CD4-positive, CD25-positive, alpha-beta regulatory T cell (primary cell): Measurements from ENCODE around the gene ZACN. TPM values are rescaled to one million over a fixed set of nuclear protein-coding genes. Genes with fewer than 3 reads are reported as not detected.

ENCODE experiments used
- ATAC-seq, 2 donors: fragments of 150-1000 bp; cut with Tn5 transposase; one replicate each; pipeline ENCODE4 v1.10.0; 2021; ENCODE audit warnings: low read depth in 2 of 2, moderate number of reproducible peaks in 2 of 2, moderate library complexity in 1 of 2
- DNase-seq, 3 donors: peaks; one replicate each; pipeline versions ENCODE4 v3.0.0 to v3.0.0-alpha.2; 2012 to 2022; ENCODE audit warnings: mixed read lengths in 1 of 3
- H3K27ac ChIP-seq: one replicate; pipeline ENCODE4 v1.7.0; 2013; ENCODE audit warnings: mild to moderate bottlenecking, low read length; ENCODE audit not compliant: insufficient read depth, poor library complexity, severe bottlenecking
- H3K27me3 ChIP-seq: one replicate; pipeline ENCODE4 v1.7.0; 2013; ENCODE audit warnings: low read length; ENCODE audit not compliant: control insufficient read depth, insufficient read depth
- H3K36me3 ChIP-seq: one replicate; pipeline ENCODE4 v1.7.0; 2013; ENCODE audit warnings: mild to moderate bottlenecking, low read length, moderate library complexity; ENCODE audit not compliant: control insufficient read depth, insufficient read depth
- H3K4me1 ChIP-seq: 2 replicates; pipeline ENCODE4 v1.7.0; 2013; ENCODE audit warnings: mild to moderate bottlenecking, low read length; ENCODE audit not compliant: insufficient read depth, control insufficient read depth, poor library complexity, severe bottlenecking
- H3K4me3 ChIP-seq: one replicate; pipeline ENCODE4 v1.7.0; 2013; ENCODE audit warnings: low read depth, mild to moderate bottlenecking, low read length, moderate library complexity
- H3K9me3 ChIP-seq, 2 experiments: 1 replicate in 1 of 2; 2 replicates in 1 of 2; pipeline ENCODE4 v1.7.0; 2013; ENCODE audit warnings: low read length in 2 of 2, mild to moderate bottlenecking in 1 of 2, moderate library complexity in 1 of 2; ENCODE audit not compliant: control insufficient read depth in 2 of 2
- H3K27ac Mint-ChIP-seq, 3 donors: one replicate each; pipeline ENCODE4 v1.8.0; 2020 to 2022; ENCODE audit warnings: mild to moderate bottlenecking in 3 of 3, mixed read lengths in 3 of 3, moderate library complexity in 2 of 3
- H3K27me3 Mint-ChIP-seq: one replicate; pipeline ENCODE4 v1.8.0; 2022; ENCODE audit warnings: mild to moderate bottlenecking, mixed read lengths
- H3K36me3 Mint-ChIP-seq: one replicate; pipeline ENCODE4 v1.8.0; 2020; ENCODE audit warnings: mixed read lengths
- H3K4me1 Mint-ChIP-seq, 4 donors: one replicate each; pipeline ENCODE4 v1.8.0; 2020 to 2022; ENCODE audit warnings: mixed read lengths in 4 of 4, mild to moderate bottlenecking in 1 of 4
- H3K4me3 Mint-ChIP-seq, 4 donors: one replicate each; pipeline ENCODE4 v1.8.0; 2020 to 2022; ENCODE audit warnings: mild to moderate bottlenecking in 4 of 4, mixed read lengths in 4 of 4, moderate library complexity in 3 of 4
- H3K9me3 Mint-ChIP-seq, 7 donors: one replicate each; pipeline ENCODE4 v1.8.0; 2020 to 2022; ENCODE audit warnings: mixed read lengths in 7 of 7, mild to moderate bottlenecking in 3 of 7, moderate library complexity in 2 of 7
- polyA plus RNA-seq, 4 donors: library from polyadenylated mRNA; unstranded; fragments of 300-500 nt; fragmentation: Illumina TruSeq; gene quantifications; one replicate each; pipeline ENCODE4 v1.2.3, GENCODE V29; 2021
- total RNA-seq: library from RNA; stranded (reverse); gene quantifications from one replicate; pipeline ENCODE4 v1.2.3, GENCODE V29; 2022

Gene ZACN
- total and polyA plus RNA-seq, 5 donors from 2014 or later, result 0.24 to 2.0 (median 0.47) TPM

- no peak overlapping the region for H3K4me3 ChIP-seq
- Mint-ChIP-seq H3K9me3 (no peaks in the 10 kb centered on the region), H3K4me1 (peaks cover 0 to 21% (median 6%) of the 10 kb centered on the region in 4 donors), H3K4me3 (peak overlapping the region in 3 of 4 donors; percentile 26 to 76 (median 58)), H3K27ac (peak overlapping the region in 1 of 3 donors; percentile 79), H3K27me3 (peaks cover 4% of the 10 kb centered on the region), H3K36me3 (no peaks in the 10 kb centered on the region)
- peaks cover 9% of the 10 kb centered on the region for H3K4me1 ChIP-seq
- no peak for DNase-seq
- no peaks in the 10 kb centered on the region for H3K27me3 ChIP-seq
- no peak for ATAC-seq
- H3K36me3 ChIP-seq, result no peaks in the 10 kb centered on the region
- H3K9me3 ChIP-seq, result no peaks in the 10 kb centered on the region
- no peak overlapping the region for H3K27ac ChIP-seq
Measured at GRCh38 chr17:76121932-76122430, 43.0 kb downstream of the ZACN start.

- Mint-ChIP-seq H3K4me1 (peaks cover 0 to 24% (median 8%) of the 10 kb centered on the region in 4 donors), H3K27ac (peak overlapping the region in 2 of 3 donors; percentile 74 to 83), H3K36me3 (no peaks in the 10 kb centered on the region), H3K9me3 (no peaks in the 10 kb centered on the region), H3K27me3 (peaks cover 4% of the 10 kb centered on the region), H3K4me3 (peak overlapping the region in 3 of 4 donors; percentile 29 to 76 (median 58))
- Histone ChIP-seq H3K4me1 (peaks cover 9% of the 10 kb centered on the region), H3K36me3 (no peaks in the 10 kb centered on the region), H3K27ac (no peak overlapping the region), H3K9me3 (no peaks in the 10 kb centered on the region), H3K4me3 (no peak overlapping the region), H3K27me3 (no peaks in the 10 kb centered on the region)
- no peak for ATAC-seq
- no peak for DNase-seq
Measured at GRCh38 chr17:76122431-76123190, 43.6 kb downstream of the ZACN start.

GRCh38 chr17:76123191-76123499 lies 44.2 kb downstream of the ZACN start:
- Histone ChIP-seq H3K27ac (no peak overlapping the region), H3K4me1 (peaks cover 9% of the 10 kb centered on the region), H3K27me3 (no peaks in the 10 kb centered on the region), H3K4me3 (no peak overlapping the region), H3K9me3 (no peaks in the 10 kb centered on the region), H3K36me3 (no peaks in the 10 kb centered on the region)
- no peaks in the 10 kb centered on the region for H3K36me3 Mint-ChIP-seq
- peak overlapping the region; percentile 56 to 83 (median 74) for H3K27ac Mint-ChIP-seq
- DNase-seq, result no peak
- H3K4me3 Mint-ChIP-seq, result peak overlapping the region in 3 of 4 donors; percentile 29 to 73 (median 56)
- peaks cover 0 to 24% (median 8%) of the 10 kb centered on the region in 4 donors for H3K4me1 Mint-ChIP-seq
- H3K9me3 Mint-ChIP-seq, result no peaks in the 10 kb centered on the region
- peaks cover 4% of the 10 kb centered on the region for H3K27me3 Mint-ChIP-seq
- no peak for ATAC-seq

- Mint-ChIP-seq H3K4me3 (peak overlapping the region in 3 of 4 donors; percentile 3 to 73 (median 56)), H3K36me3 (no peaks in the 10 kb centered on the region)
- ATAC-seq, result no peak
Measured at GRCh38 chr17:76123749-76124581, 45.0 kb downstream of the ZACN start.

GRCh38 chr17:76124582-76125390 lies 45.8 kb downstream of the ZACN start:
- DNase-seq (peak in 1 of 3 donors; percentile 28), ATAC-seq (no peak)
- Histone ChIP-seq H3K27me3 (no peaks in the 10 kb centered on the region), H3K4me3 (no peak overlapping the region), H3K27ac (no peak overlapping the region), H3K36me3 (no peaks in the 10 kb centered on the region), H3K9me3 (no peaks in the 10 kb centered on the region), H3K4me1 (peaks cover 9% of the 10 kb centered on the region)
- Mint-ChIP-seq H3K4me1 (peaks cover 0 to 24% (median 10%) of the 10 kb centered on the region in 4 donors), H3K4me3 (no peak overlapping the region), H3K9me3 (no peaks in the 10 kb centered on the region), H3K27me3 (peaks cover 4% of the 10 kb centered on the region), H3K27ac (peak overlapping the region in 1 of 3 donors; percentile 67), H3K36me3 (no peaks in the 10 kb centered on the region)

More at GRCh38 chr17:76123749-76124581, 45.0 kb downstream of the ZACN start:
- Mint-ChIP-seq H3K27ac (peak overlapping the region; percentile 56 to 84 (median 83)), H3K27me3 (peaks cover 4% of the 10 kb centered on the region), H3K9me3 (no peaks in the 10 kb centered on the region), H3K4me1 (peaks cover 0 to 24% (median 10%) of the 10 kb centered on the region in 4 donors)
- Histone ChIP-seq H3K4me1 (peaks cover 9% of the 10 kb centered on the region), H3K27me3 (no peaks in the 10 kb centered on the region), H3K9me3 (no peaks in the 10 kb centered on the region), H3K27ac (no peak overlapping the region), H3K4me3 (no peak overlapping the region), H3K36me3 (no peaks in the 10 kb centered on the region)
- peak in 2 of 3 donors; percentile 24 to 66 for DNase-seq

GRCh38 chr17:76125391-76125675 lies 46.4 kb downstream of the ZACN start:
- no peaks in the 10 kb centered on the region for H3K9me3 Mint-ChIP-seq

GRCh38 chr17:76125922-76126321 lies 46.9 kb downstream of the ZACN start:
- Mint-ChIP-seq H3K4me3 (peak overlapping the region in 1 of 4 donors; percentile 21), H3K27ac (peak overlapping the region in 2 of 3 donors; percentile 12 to 32), H3K4me1 (peaks cover 0 to 22% (median 10%) of the 10 kb centered on the region in 4 donors), H3K9me3 (no peaks in the 10 kb centered on the region), H3K27me3 (peaks cover 4% of the 10 kb centered on the region), H3K36me3 (no peaks in the 10 kb centered on the region)
- no peak overlapping the region for H3K27ac ChIP-seq
- peaks cover 9% of the 10 kb centered on the region for H3K4me1 ChIP-seq
- no peaks in the 10 kb centered on the region for H3K9me3 ChIP-seq
- no peaks in the 10 kb centered on the region for H3K27me3 ChIP-seq
- no peaks in the 10 kb centered on the region for H3K36me3 ChIP-seq
- ATAC-seq (no peak), DNase-seq (no peak)
- no peak overlapping the region for H3K4me3 ChIP-seq

More at GRCh38 chr17:76125391-76125675, 46.4 kb downstream of the ZACN start:
- no peak for DNase-seq
- Histone ChIP-seq H3K27ac (no peak overlapping the region), H3K4me3 (no peak overlapping the region), H3K27me3 (no peaks in the 10 kb centered on the region), H3K36me3 (no peaks in the 10 kb centered on the region), H3K4me1 (peaks cover 9% of the 10 kb centered on the region), H3K9me3 (no peaks in the 10 kb centered on the region)
- Mint-ChIP-seq H3K27me3 (peaks cover 4% of the 10 kb centered on the region), H3K27ac (peak overlapping the region in 1 of 3 donors; percentile 32), H3K36me3 (no peaks in the 10 kb centered on the region), H3K4me1 (peaks cover 0 to 24% (median 10%) of the 10 kb centered on the region in 4 donors), H3K4me3 (no peak overlapping the region)
- no peak for ATAC-seq
